Cardiac fibroblast (primary cell): ENCODE data around the gene TSPAN18.

Experiments used
- DNase-seq, 2 donors: peaks; one replicate each; pipeline versions ENCODE4 v3.0.0 to v3.0.0-alpha.2; 2010; ENCODE audit warnings: low read depth in 2 of 2
- H3K4me3 ChIP-seq, 2 donors: replicated peaks in 1 of 2; 1 replicate in 1 of 2; 2 replicates in 1 of 2; pipeline ENCODE4 v1.5.1; 2011; ENCODE audit warnings: low read depth in 2 of 2, low read length in 2 of 2, mild to moderate bottlenecking in 2 of 2, moderate library complexity in 1 of 2
- CTCF ChIP-seq: IDR thresholded peaks from one replicate; pipeline ENCODE4 v1.5.1; 2011; ENCODE audit warnings: low read depth, mild to moderate bottlenecking, low read length, inconsistent platforms

Gene TSPAN18

GRCh38 chr11:44766972-44767278 is 40.2 kb downstream of the TSPAN18 start:
- peak; percentile 33 to 71 for DNase-seq
- no peak for TF ChIP-seq CTCF
- H3K4me3 ChIP-seq: no peak overlapping the region

- peak; percentile 47 to 51 for DNase-seq
- TF ChIP-seq CTCF: no peak
- no peak overlapping the region for H3K4me3 ChIP-seq
Measured at GRCh38 chr11:44767421-44767820, 40.7 kb downstream of the TSPAN18 start.

- no peak for TF ChIP-seq CTCF
- no peak overlapping the region for H3K4me3 ChIP-seq
- no peak for DNase-seq
Measured at GRCh38 chr11:44770401-44770800, 43.6 kb downstream of the TSPAN18 start.

GRCh38 chr11:44771252-44771734 is 44.5 kb downstream of the TSPAN18 start:
- no peak for TF ChIP-seq CTCF
- H3K4me3 ChIP-seq: no peak overlapping the region
- no peak for DNase-seq

GRCh38 chr11:44771841-44772240 is 45.1 kb downstream of the TSPAN18 start:
- no peak for TF ChIP-seq CTCF
- peak in 1 of 2 donors; percentile 36 for DNase-seq
- H3K4me3 ChIP-seq: no peak overlapping the region

DNA sequence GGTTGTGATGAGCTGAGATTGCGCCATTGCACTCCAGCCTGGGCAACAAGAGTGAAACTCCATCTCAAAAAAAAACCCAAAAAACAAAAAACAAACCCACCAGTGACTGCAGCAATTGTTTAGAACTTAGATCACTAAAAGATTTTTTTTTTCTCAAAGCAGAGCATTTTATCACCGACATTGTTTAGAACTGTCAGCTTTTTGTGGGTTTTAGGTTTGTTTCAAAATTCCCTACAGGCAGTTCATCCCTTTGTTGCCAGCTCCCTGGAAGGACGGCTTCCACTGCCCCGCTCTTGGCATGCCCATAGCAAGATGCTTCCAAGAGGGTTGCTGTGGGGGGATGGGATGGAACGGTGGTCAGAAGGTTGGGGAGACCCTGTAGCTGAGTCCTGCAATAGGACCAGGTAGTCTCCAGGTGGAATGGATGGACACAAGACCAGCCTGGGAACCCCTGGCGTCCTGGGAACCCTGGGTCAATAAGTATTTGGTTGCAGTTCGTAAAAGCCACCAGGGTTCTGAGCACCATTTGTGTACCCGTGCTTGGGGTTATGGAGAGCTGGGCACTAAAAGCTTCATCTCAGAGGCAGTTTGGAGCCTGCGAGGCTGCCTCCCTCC is 46.7 kb downstream of the TSPAN18 start:
- H3K4me3 ChIP-seq: no peak overlapping the region
- no peak for TF ChIP-seq CTCF
- DNase-seq: no peak

GRCh38 chr11:44774108-44774507 is 47.3 kb downstream of the TSPAN18 start:
- no peak overlapping the region for H3K4me3 ChIP-seq
- TF ChIP-seq CTCF: no peak
- DNase-seq: peak in 1 of 2 donors; percentile 9
